SK-N-SH (cell line): ENCODE measurements around the gene RPAP3. TPM values are rescaled to one million over a fixed set of nuclear protein-coding genes. Genes with fewer than 3 reads are reported as not detected.

Experiments used
- CTCF ChIA-PET: fragments of 300-600, 350-600 bp; formaldehyde crosslinking; extraction: SDS; loops from one replicate; lab custom pipeline; 2021; lab: Yijun Ruan, JAX
- POLR2A ChIA-PET: fragments of 350-600 bp; sonication (Branson Sonifier 250); formaldehyde crosslinking; extraction: SDS; loops from one replicate; lab custom pipeline; 2020; ENCODE audit warnings: antibody characterized with exemption, inconsistent platforms; lab: Yijun Ruan, JAX
- DNase-seq: peaks from one replicate; pipeline ENCODE4 v3.0.0; 2012
- H2AFZ ChIP-seq: fragments of 200-600 bp; sonication (generic); 2 replicates; pipeline ENCODE4 v1.8.1; 2016; ENCODE audit warnings: antibody characterized with exemption, mild to moderate bottlenecking, low read depth
- H3F3A ChIP-seq: fragments of 200-600 bp; sonication (generic); replicated peaks from 2 replicates; pipeline ENCODE3; 2016; ENCODE audit warnings: antibody characterized with exemption, mild to moderate bottlenecking; ENCODE audit not compliant: insufficient read depth
- H3K27ac ChIP-seq, 2 experiments: fragments of 200-500 bp in 1 of 2; fragments of 200-600 bp in 1 of 2; sonication (Bioruptor generic) in 1 of 2; sonication (generic), shearing (Covaris generic) in 1 of 2; 2 replicates each; pipeline versions ENCODE4 v1.5.1 to v1.6.1; 2014 to 2016; ENCODE audit warnings: low read depth in 2 of 2, inconsistent platforms in 1 of 2, low read length in 1 of 2, mild to moderate bottlenecking in 1 of 2, mixed read lengths in 1 of 2
- H3K27me3 ChIP-seq: fragments of 200-600 bp; sonication (generic), shearing (Covaris generic); 2 replicates; pipeline ENCODE4 v1.6.1; 2016; ENCODE audit warnings: mixed run types; ENCODE audit not compliant: insufficient read depth
- H3K36me3 ChIP-seq, 2 experiments: fragments of 200-500 bp in 1 of 2; fragments of 200-600 bp in 1 of 2; sonication (Bioruptor generic) in 1 of 2; sonication (generic) in 1 of 2; replicated peaks in 1 of 2; 2 replicates each; pipeline versions ENCODE3 to v1.5.1; 2014 to 2016; ENCODE audit warnings: low read length in 1 of 2, mild to moderate bottlenecking in 1 of 2; ENCODE audit not compliant: insufficient read depth in 2 of 2, control insufficient read depth in 1 of 2
- H3K4me1 ChIP-seq, 2 experiments: fragments of 200-500 bp in 1 of 2; fragments of 200-600 bp in 1 of 2; sonication (Bioruptor generic) in 1 of 2; sonication (generic), shearing (Covaris generic) in 1 of 2; 2 replicates each; pipeline versions ENCODE4 v1.5.1 to v1.6.1; 2014 to 2016; ENCODE audit warnings: low read depth in 1 of 2, low read length in 1 of 2, mixed run types in 1 of 2; ENCODE audit not compliant: insufficient read depth in 2 of 2, control insufficient read depth in 1 of 2
- H3K4me2 ChIP-seq: fragments of 200-600 bp; sonication (generic), shearing (Covaris generic); 2 replicates; pipeline ENCODE4 v1.6.1; 2017; ENCODE audit warnings: mixed run types
- H3K4me3 ChIP-seq, 2 experiments: fragments of 200-500 bp in 1 of 2; fragments of 200-600 bp in 1 of 2; sonication (Bioruptor generic) in 1 of 2; sonication (generic), shearing (Covaris generic) in 1 of 2; 2 replicates each; pipeline versions ENCODE4 v1.5.1 to v1.8.1; 2014 to 2016; ENCODE audit warnings: low read depth in 2 of 2, inconsistent platforms in 1 of 2, low read length in 1 of 2, mild to moderate bottlenecking in 1 of 2, mixed read lengths in 1 of 2, moderate library complexity in 1 of 2
- H3K79me2 ChIP-seq: fragments of 200-600 bp; sonication (generic); 2 replicates; pipeline ENCODE4 v1.8.1; 2017; ENCODE audit warnings: mild to moderate bottlenecking; ENCODE audit not compliant: insufficient read depth
- H3K9ac ChIP-seq: fragments of 200-600 bp; sonication (generic); 2 replicates; pipeline ENCODE4 v1.6.1; 2017; ENCODE audit warnings: mixed run types
- H3K9me2 ChIP-seq: fragments of 200-600 bp; sonication (generic); 2 replicates; pipeline ENCODE4 v1.6.1; 2017; ENCODE audit warnings: mixed run types
- H3K9me3 ChIP-seq: fragments of 200-600 bp; sonication (generic); 2 replicates; pipeline ENCODE4 v1.6.1; 2017; ENCODE audit warnings: mixed run types, mild to moderate bottlenecking, moderate library complexity
- H4K20me1 ChIP-seq: fragments of 200-600 bp; sonication (generic); 2 replicates; pipeline ENCODE4 v1.6.1; 2017; ENCODE audit warnings: mild to moderate bottlenecking, mixed run types; ENCODE audit not compliant: insufficient read depth
- FOSL2 ChIP-seq: IDR thresholded peaks from 2 replicates; pipeline ENCODE4 v1.4.0; 2012; ENCODE audit warnings: low read depth, mild to moderate bottlenecking, moderate library complexity, borderline replicate concordance
- FOXJ3 ChIP-seq: sonication (generic); formaldehyde crosslinking; IDR thresholded peaks from 2 replicates; pipeline ENCODE4 v1.5.1; 2020; ENCODE audit warnings: mild to moderate bottlenecking, missing genetic modification reagents
- GATA2 ChIP-seq: sonication (generic); formaldehyde crosslinking; IDR thresholded peaks from 2 replicates; pipeline ENCODE4 v1.5.0; 2020; ENCODE audit warnings: mild to moderate bottlenecking, missing genetic modification reagents
- IRF3 ChIP-seq: fragments of 150-350 bp; IDR thresholded peaks from 2 replicates; pipeline ENCODE4 v1.6.1; 2016; ENCODE audit warnings: mild to moderate bottlenecking, low read depth, low read length
- MXI1 ChIP-seq: IDR thresholded peaks from 2 replicates; pipeline ENCODE4 v1.6.1; 2012; ENCODE audit warnings: mild to moderate bottlenecking, low read depth, low read length, improper control_type of control experiment
- NRF1 ChIP-seq: IDR thresholded peaks from 2 replicates; pipeline ENCODE4 v1.6.1; 2012; ENCODE audit warnings: low read depth, mild to moderate bottlenecking, low read length
- PBX3 ChIP-seq: IDR thresholded peaks from 2 replicates; pipeline ENCODE4; 2012
- RCOR1 ChIP-seq: fragments of 150-350 bp; IDR thresholded peaks from 2 replicates; pipeline ENCODE4 v1.6.1; 2017; ENCODE audit warnings: antibody characterized with exemption, low read length
- SMC3 ChIP-seq: IDR thresholded peaks from 2 replicates; pipeline ENCODE4 v1.6.1; 2012; ENCODE audit warnings: low read depth, low read length, improper control_type of control experiment
- TEAD4 ChIP-seq: IDR thresholded peaks from 2 replicates; pipeline ENCODE4 v1.4.0; 2012; ENCODE audit warnings: mild to moderate bottlenecking, borderline replicate concordance; ENCODE audit not compliant: insufficient read depth
- YY1 ChIP-seq: IDR thresholded peaks from 2 replicates; pipeline ENCODE4 v1.4.0; 2012; ENCODE audit warnings: low read depth, mild to moderate bottlenecking
- WGBS: methylation state at CpG from one replicate; pipeline ENCODE4 v1.1.6; 2017; ENCODE audit warnings: low lambda C conversion rate; 5-methylcytosine and 5-hydroxymethylcytosine counted together
- polyA plus RNA-seq, 3 experiments: library from polyadenylated mRNA; depleted of rRNA; stranded (reverse); fragments of >200 nt; gene quantifications; 2 replicates each; pipeline ENCODE4 v1.2.3, GENCODE V29; 2012

RPAP3 gene
- polyA plus RNA-seq, 1 of the 3 experiments (the other 2 are of a cell fraction) = 6.7 TPM

GRCh38 chr12:47717046-47717442 is 11.2 kb upstream of the RPAP3 start:
- Histone ChIP-seq H4K20me1 (no peaks in the 10 kb centered on the region), H3K9me3 (no peaks in the 10 kb centered on the region), H3F3A (no peaks in the 10 kb centered on the region), H3K27ac (no peak overlapping the region), H3K27me3 (no peaks in the 10 kb centered on the region), H3K9me2 (no peaks in the 10 kb centered on the region), H3K9ac (no peak overlapping the region), H3K79me2 (no peaks in the 10 kb centered on the region), H2AFZ (no peak overlapping the region), H3K4me3 (no peak overlapping the region), H3K4me2 (no peak overlapping the region), H3K4me1 (peaks cover 4 to 14% of the 10 kb centered on the region in 2 experiments; a peak in 2 of 4 replicates), H3K36me3 (no peaks in the 10 kb centered on the region)
- ChIA-PET POLR2A (no interaction called here), CTCF (interaction anchor here (0.6 to 43.0 kb wide), 18 partner anchors 11 to 473 kb away, joined by 3 to 1294 read pairs (median 14); partner anchors contain the start of genes ENDOU, RAPGEF3, RPAP3 and SLC48A1)
- TF ChIP-seq MXI1 (no peak), GATA2 (CRISPR knock-in tag) (no peak), PBX3 (no peak)
- WGBS = 80% methylated on average over 2 of the region's 6 CpGs
- DNase-seq = no peak

GRCh38 chr12:47715877-47716548 is 10.2 kb upstream of the RPAP3 start:
- Histone ChIP-seq H3K27ac (no peak overlapping the region), H3K9me2 (no peaks in the 10 kb centered on the region), H2AFZ (no peak overlapping the region), H4K20me1 (no peaks in the 10 kb centered on the region), H3K9me3 (no peaks in the 10 kb centered on the region), H3K27me3 (no peaks in the 10 kb centered on the region), H3K4me1 (peaks cover 4 to 14% of the 10 kb centered on the region in 2 experiments; a peak in 2 of 4 replicates), H3F3A (no peaks in the 10 kb centered on the region), H3K9ac (no peak overlapping the region), H3K36me3 (no peaks in the 10 kb centered on the region), H3K4me3 (no peak overlapping the region), H3K4me2 (no peak overlapping the region), H3K79me2 (no peaks in the 10 kb centered on the region)
- DNase-seq = no peak
- ChIA-PET POLR2A (interaction anchor here (0.6 to 1.4 kb wide), 2 partner anchors 121 to 999 kb away, joined by 3 to 4 read pairs; no protein-coding TSS in a partner anchor), CTCF (interaction anchor here (0.7 to 43.0 kb wide), 27 partner anchors 10 to 683 kb away, joined by 3 to 1294 read pairs (median 8); partner anchors contain the start of genes ENDOU, RAPGEF3, RPAP3 and SLC48A1)
- TF ChIP-seq NRF1 (no peak), GATA2 (CRISPR knock-in tag) (no peak), IRF3 (no peak), TEAD4 (no peak), SMC3 (no peak), FOSL2 (no peak), FOXJ3 (CRISPR knock-in tag) (no peak), YY1 (no peak), RCOR1 (no peak)
- 85% methylated on average over 13 of the region's 13 CpGs for WGBS
